GM12873 (cell line): Measurements from ENCODE around the gene NPR3.

Experiments
- CTCF ChIP-seq: IDR thresholded peaks from 2 replicates; pipeline ENCODE4 v1.5.1; 2012; ENCODE audit warnings: low read depth, mild to moderate bottlenecking, moderate library complexity, low read length, control low read depth; ENCODE audit not compliant: insufficient read depth; ENCODE audit errors: missing control alignments

NPR3 gene

GRCh38 chr5:32710550-32711361 is at the start of gene NPR3:
Gene NPR3, plus strand, starts transcription at chr5:32711321. Its CDS starts 456 bp downstream, at chr5:32711777.
- no peak for TF ChIP-seq CTCF

- TF ChIP-seq CTCF = no peak
Observed at GRCh38 chr5:32664523-32664922, 46.6 kb upstream of the NPR3 start.

GRCh38 chr5:32668552-32668951 is 42.6 kb upstream of the NPR3 start:
- TF ChIP-seq CTCF = no peak

- TF ChIP-seq CTCF = no peak
Observed at GRCh38 chr5:32673272-32673671, 37.8 kb upstream of the NPR3 start.

- no peak for TF ChIP-seq CTCF
Observed at GRCh38 chr5:32677023-32677422, 34.1 kb upstream of the NPR3 start.

GRCh38 chr5:32678472-32678871 is 32.6 kb upstream of the NPR3 start:
- TF ChIP-seq CTCF = no peak

GRCh38 chr5:32679218-32679617 is 31.9 kb upstream of the NPR3 start:
- TF ChIP-seq CTCF = no peak
